Measurements from ENCODE around the gene GAB1.

GAB1 gene

GRCh38 chr4:143441678-143442077 is 105.0 kb downstream of the GAB1 start:
- TF ChIP-seq CTCF (IDR thresholded peaks at IDR 0.05) = no peak
- H3K9me3 Mint-ChIP-seq = peaks cover 7% of the 10 kb centered on the region
- no peak overlapping the region for H3K4me3 Mint-ChIP-seq
- H3K27me3 Mint-ChIP-seq (ENCODE audit: low read depth, poor library complexity) = no peaks in the 10 kb centered on the region
- no peak overlapping the region for H3K27ac Mint-ChIP-seq
- no peaks in the 10 kb centered on the region for H3K4me1 Mint-ChIP-seq
- DNase-seq = no peak
- H3K36me3 Mint-ChIP-seq (ENCODE audit: low read depth) = peaks cover 34% of the 10 kb centered on the region

- Mint-ChIP-seq H3K4me1 (no peaks in the 10 kb centered on the region), H3K4me3 (no peak overlapping the region), H3K27ac (no peak overlapping the region), H3K36me3 (ENCODE audit: low read depth) (peaks cover 29% of the 10 kb centered on the region), H3K9me3 (peaks cover 13% of the 10 kb centered on the region), H3K27me3 (ENCODE audit: low read depth, poor library complexity) (no peaks in the 10 kb centered on the region)
- TF ChIP-seq CTCF (IDR thresholded peaks at IDR 0.05) = no peak
- DNase-seq = no peak
Measured at GRCh38 chr4:143443728-143444127, 107.1 kb downstream of the GAB1 start.

- Mint-ChIP-seq H3K4me3 (no peak overlapping the region), H3K27ac (no peak overlapping the region), H3K4me1 (peaks cover 6% of the 10 kb centered on the region), H3K36me3 (ENCODE audit: low read depth) (peaks cover 28% of the 10 kb centered on the region), H3K9me3 (peaks cover 8% of the 10 kb centered on the region), H3K27me3 (ENCODE audit: low read depth, poor library complexity) (no peaks in the 10 kb centered on the region)
- no peak for TF ChIP-seq CTCF (IDR thresholded peaks at IDR 0.05)
- DNase-seq = no peak
Measured at GRCh38 chr4:143451186-143451585, 114.5 kb downstream of the GAB1 start.

GRCh38 chr4:143455211-143455610 is 118.5 kb downstream of the GAB1 start:
- no peak for DNase-seq
- no peaks in the 10 kb centered on the region for H3K27me3 Mint-ChIP-seq (ENCODE audit: low read depth, poor library complexity)
- H3K4me3 Mint-ChIP-seq = no peak overlapping the region
- H3K9me3 Mint-ChIP-seq = peaks cover 3% of the 10 kb centered on the region
- no peak overlapping the region for H3K27ac Mint-ChIP-seq
- no peak for TF ChIP-seq CTCF (IDR thresholded peaks at IDR 0.05)
- H3K36me3 Mint-ChIP-seq (ENCODE audit: low read depth) = peaks cover 19% of the 10 kb centered on the region
- peaks cover 6% of the 10 kb centered on the region for H3K4me1 Mint-ChIP-seq

GRCh38 chr4:143458966-143459365 is 122.3 kb downstream of the GAB1 start:
- Mint-ChIP-seq H3K27ac (no peak overlapping the region), H3K36me3 (ENCODE audit: low read depth) (peaks cover 31% of the 10 kb centered on the region), H3K4me3 (no peak overlapping the region), H3K27me3 (ENCODE audit: low read depth, poor library complexity) (no peaks in the 10 kb centered on the region), H3K9me3 (no peaks in the 10 kb centered on the region), H3K4me1 (no peaks in the 10 kb centered on the region)
- TF ChIP-seq CTCF (IDR thresholded peaks at IDR 0.05) = no peak
- DNase-seq = no peak

- Mint-ChIP-seq H3K27ac (no peak overlapping the region), H3K9me3 (no peaks in the 10 kb centered on the region), H3K4me1 (no peaks in the 10 kb centered on the region), H3K36me3 (ENCODE audit: low read depth) (peaks cover 14% of the 10 kb centered on the region), H3K27me3 (ENCODE audit: low read depth, poor library complexity) (peaks cover 3% of the 10 kb centered on the region), H3K4me3 (no peak overlapping the region)
- no peak for TF ChIP-seq CTCF (IDR thresholded peaks at IDR 0.05)
- DNase-seq = no peak
Measured at GRCh38 chr4:143473334-143474126, 136.9 kb downstream of the GAB1 start.

Measured in nephron progenitor cell (in vitro differentiated cells).